H1 (cell line): ENCODE measurements around the gene ADAMTS3. TPM values are rescaled to one million over a fixed set of nuclear protein-coding genes. Genes with fewer than 3 reads are reported as not detected.

Source experiments
- CTCF ChIA-PET: fragments of 300-600 bp; sonication (Branson Sonifier 250); formaldehyde crosslinking; loops from one replicate; lab custom pipeline; 2021; ENCODE audit not compliant: partially characterized antibody; lab: Charles Lee
- POLR2A ChIA-PET: fragments of 300-600 bp; sonication (Branson Sonifier 250); formaldehyde crosslinking; loops from one replicate; lab custom pipeline; 2021; ENCODE audit warnings: inconsistent platforms; ENCODE audit not compliant: partially characterized antibody; lab: Charles Lee
- DNase-seq, 2 experiments: peaks; one replicate each; pipeline versions ENCODE4 v3.0.0 to v3.0.0-alpha.2; 2010 to 2022; ENCODE audit warnings: low spot score in 2 of 2, low read depth in 1 of 2, mixed read lengths in 1 of 2
- FAIRE-seq: peaks from 2 replicates; lab custom pipeline; 2011; peaks lifted over from hg19 to GRCh38; lab: Jason Lieb, UNC
- H2AFZ ChIP-seq: 2 replicates; pipeline ENCODE4 v1.8.1; 2012; ENCODE audit warnings: low read length, inconsistent platforms
- H2AK5ac ChIP-seq: 2 replicates; pipeline ENCODE4 v1.6.1; 2013; ENCODE audit warnings: low read depth, low read length
- H2BK120ac ChIP-seq: replicated peaks from 2 replicates; pipeline ENCODE3; 2013; ENCODE audit warnings: low read depth, low read length, inconsistent platforms
- H2BK12ac ChIP-seq: 2 replicates; pipeline ENCODE4 v1.6.1; 2013; ENCODE audit warnings: low read depth, low read length
- H2BK15ac ChIP-seq: 2 replicates; pipeline ENCODE4 v1.6.1; 2013; ENCODE audit warnings: low read length
- H2BK20ac ChIP-seq: 2 replicates; pipeline ENCODE4 v1.6.1; 2013; ENCODE audit warnings: low read length
- H2BK5ac ChIP-seq: 2 replicates; pipeline ENCODE4 v1.6.1; 2013; ENCODE audit warnings: low read depth, low read length
- H3K14ac ChIP-seq: 2 replicates; pipeline ENCODE4 v1.6.1; 2013; ENCODE audit warnings: inconsistent platforms; ENCODE audit not compliant: insufficient read length
- H3K18ac ChIP-seq: 2 replicates; pipeline ENCODE4 v1.6.1; 2013; ENCODE audit warnings: low read length; ENCODE audit errors: extremely low read depth
- H3K23ac ChIP-seq: 2 replicates; pipeline ENCODE4 v1.6.1; 2013; ENCODE audit warnings: inconsistent platforms; ENCODE audit not compliant: insufficient read length
- H3K23me2 ChIP-seq: 2 replicates; pipeline ENCODE4 v1.6.1; 2013; ENCODE audit warnings: low read depth, low read length
- H3K27ac ChIP-seq: 2 replicates; pipeline ENCODE4 v1.6.1; 2011; ENCODE audit warnings: low read depth, low read length, inconsistent platforms
- H3K27me3 ChIP-seq, 4 experiments: replicated peaks in 1 of 4; 1 replicate in 1 of 4; 2 replicates in 3 of 4; pipeline versions ENCODE4 v1.6.1 to v1.8.1; 2011 to 2013; ENCODE audit warnings: low read length in 3 of 4, mild to moderate bottlenecking in 3 of 4, inconsistent platforms in 2 of 4, mixed read lengths in 2 of 4, moderate library complexity in 1 of 4; ENCODE audit not compliant: control insufficient read depth in 3 of 4, insufficient read depth in 3 of 4; ENCODE audit errors: extremely low read depth in 1 of 4
- H3K36me3 ChIP-seq, 4 experiments: 2 replicates each; pipeline versions ENCODE4 v1.6.1 to v1.8.1; 2011 to 2013; ENCODE audit warnings: mild to moderate bottlenecking in 4 of 4, low read length in 3 of 4, moderate library complexity in 2 of 4, control low read depth in 1 of 4, inconsistent platforms in 1 of 4; ENCODE audit not compliant: insufficient read depth in 4 of 4, control insufficient read depth in 2 of 4
- H3K4ac ChIP-seq: replicated peaks from 2 replicates; pipeline ENCODE3; 2013; ENCODE audit warnings: low read length, low read depth, mixed read lengths, inconsistent platforms; ENCODE audit not compliant: insufficient read length
- H3K4me1 ChIP-seq, 4 experiments: replicated peaks in 1 of 4; 1 replicate in 1 of 4; 2 replicates in 3 of 4; pipeline versions ENCODE4 v1.6.1 to v1.8.1; 2011 to 2013; ENCODE audit warnings: low read length in 3 of 4, inconsistent platforms in 2 of 4, mixed read lengths in 1 of 4; ENCODE audit not compliant: insufficient read depth in 4 of 4, control insufficient read depth in 3 of 4
- H3K4me2 ChIP-seq, 2 experiments: 2 replicates each; pipeline versions ENCODE4 v1.6.1 to v1.8.1; 2011 to 2013; ENCODE audit warnings: low read depth in 2 of 2, low read length in 2 of 2, control low read depth in 1 of 2, inconsistent platforms in 1 of 2, mild to moderate bottlenecking in 1 of 2; ENCODE audit not compliant: insufficient read depth in 1 of 2
- H3K4me3 ChIP-seq, 4 experiments: fragments of 200-600, 300-600 bp in 1 of 4; sonication (generic), shearing (Covaris generic), sonication (Bioruptor Twin) in 1 of 4; 2 replicates each; pipeline versions ENCODE4 v1.5.1 to v1.8.1; 2011 to 2016; ENCODE audit warnings: low read length in 4 of 4, low read depth in 3 of 4, control low read depth in 2 of 4, inconsistent platforms in 2 of 4, mild to moderate bottlenecking in 2 of 4, mixed read lengths in 1 of 4, moderate library complexity in 1 of 4; ENCODE audit not compliant: insufficient read depth in 2 of 4; ENCODE audit errors: extremely low read depth in 1 of 4
- H3K56ac ChIP-seq: replicated peaks from 2 replicates; pipeline ENCODE3; 2013; ENCODE audit warnings: low read depth, mild to moderate bottlenecking, mixed read lengths, low read length, inconsistent platforms; ENCODE audit not compliant: insufficient read length
- H3K79me1 ChIP-seq: 2 replicates; pipeline ENCODE4 v1.6.1; 2013; ENCODE audit warnings: low read depth, low read length, control low read depth
- H3K79me2 ChIP-seq, 2 experiments: 2 replicates each; pipeline versions ENCODE4 v1.6.1 to v1.8.1; 2012 to 2013; ENCODE audit warnings: low read length in 2 of 2, mild to moderate bottlenecking in 2 of 2, inconsistent platforms in 1 of 2; ENCODE audit not compliant: insufficient read depth in 2 of 2, control insufficient read depth in 1 of 2
- H3K9ac ChIP-seq, 4 experiments: replicated peaks in 1 of 4; 1 replicate in 1 of 4; 2 replicates in 3 of 4; pipeline versions ENCODE4 v1.6.1 to v1.8.1; 2011 to 2013; ENCODE audit warnings: low read depth in 3 of 4, low read length in 3 of 4, control low read depth in 2 of 4, mild to moderate bottlenecking in 2 of 4, moderate library complexity in 2 of 4, inconsistent platforms in 1 of 4; ENCODE audit errors: extremely low read depth in 1 of 4
- H3K9me3 ChIP-seq, 2 experiments: 2 replicates each; pipeline versions ENCODE4 v1.6.1 to v1.8.1; 2012 to 2013; ENCODE audit warnings: mild to moderate bottlenecking in 2 of 2, moderate library complexity in 2 of 2, control low read depth in 1 of 2, inconsistent platforms in 1 of 2, low read depth in 1 of 2, low read length in 1 of 2, mixed read lengths in 1 of 2; ENCODE audit not compliant: insufficient read depth in 2 of 2
- H4K20me1 ChIP-seq, 2 experiments: replicated peaks in 1 of 2; 2 replicates each; pipeline versions ENCODE3 to v1.8.1; 2011 to 2013; ENCODE audit warnings: inconsistent platforms in 2 of 2, low read length in 2 of 2, mild to moderate bottlenecking in 1 of 2; ENCODE audit not compliant: insufficient read depth in 2 of 2, control insufficient read depth in 1 of 2
- H4K5ac ChIP-seq: 2 replicates; pipeline ENCODE4 v1.6.1; 2013; ENCODE audit warnings: low read length, low read depth, mixed read lengths, inconsistent platforms; ENCODE audit not compliant: insufficient read length
- H4K8ac ChIP-seq: 2 replicates; pipeline ENCODE4 v1.8.0; 2013; ENCODE audit warnings: mild to moderate bottlenecking, moderate library complexity, low read length, inconsistent platforms; ENCODE audit not compliant: insufficient read depth; ENCODE audit errors: extremely low read depth
- H4K91ac ChIP-seq: replicated peaks from 2 replicates; pipeline ENCODE3; 2013; ENCODE audit warnings: low read length, mixed read lengths, inconsistent platforms; ENCODE audit not compliant: insufficient read length
- CREB1 ChIP-seq: IDR thresholded peaks from 2 replicates; pipeline ENCODE4 v1.6.1; 2012; ENCODE audit warnings: inconsistent platforms
- HDAC6 ChIP-seq: IDR thresholded peaks from one replicate; pipeline ENCODE4 v1.7.1; 2012; ENCODE audit warnings: low read depth, mild to moderate bottlenecking, inconsistent platforms, low read length, moderate library complexity
- JUND ChIP-seq: IDR thresholded peaks from 2 replicates; pipeline ENCODE4 v1.6.1; 2011; ENCODE audit warnings: mild to moderate bottlenecking, improper control_type of control experiment, low read length
- PHF8 ChIP-seq: fragments of 200-600 bp; sonication (generic); conservative IDR thresholded peaks from 2 replicates; pipeline ENCODE4 v1.7.1; 2012; ENCODE audit warnings: low read depth, mild to moderate bottlenecking, inconsistent platforms, low read length, moderate library complexity
- POLR2A ChIP-seq, 2 experiments: IDR thresholded peaks; 1 replicate in 1 of 2; 2 replicates in 1 of 2; pipeline ENCODE4 v1.6.1; 2011; ENCODE audit warnings: low read depth in 2 of 2, low read length in 2 of 2, mild to moderate bottlenecking in 2 of 2; ENCODE audit errors: control extremely low read depth in 1 of 2
- RFX5 ChIP-seq: IDR thresholded peaks from 2 replicates; pipeline ENCODE4 v1.6.1; 2011; ENCODE audit warnings: low read depth, low read length, improper control_type of control experiment, borderline replicate concordance
- RNF2 ChIP-seq: fragments of 200-900, 300-1000 bp; sonication (generic); IDR thresholded peaks from 2 replicates; pipeline ENCODE4 v1.7.1; 2016; ENCODE audit warnings: borderline replicate concordance, low read depth, mild to moderate bottlenecking, antibody characterized with exemption, low read length; ENCODE audit not compliant: poor library complexity, severe bottlenecking; ENCODE audit errors: missing control alignments
- SP2 ChIP-seq: IDR thresholded peaks from 2 replicates; pipeline ENCODE4 v1.6.1; 2012; ENCODE audit warnings: mild to moderate bottlenecking, low read length, inconsistent platforms
- SRF ChIP-seq: IDR thresholded peaks from 2 replicates; pipeline ENCODE4 v1.6.1; 2011; ENCODE audit warnings: mild to moderate bottlenecking, low read depth, low read length, moderate library complexity
- TAF1 ChIP-seq: IDR thresholded peaks from 2 replicates; pipeline ENCODE4 v1.6.1; 2011; ENCODE audit warnings: mild to moderate bottlenecking, low read depth, low read length
- WGBS, 2 experiments: shearing (Covaris generic) in 1 of 2; methylation state at CpG; one replicate each; pipeline versions ENCODE4 v1.1.6 to v1.1.7; 2013 to 2015; ENCODE audit warnings: low lambda C conversion rate in 2 of 2, mixed read lengths in 2 of 2, inconsistent platforms in 1 of 2, low coverage in 1 of 2, missing lambda C conversion rate in 1 of 2; ENCODE audit not compliant: insufficient replicate concordance in 2 of 2, insufficient coverage in 1 of 2, insufficient read length in 1 of 2; ENCODE audit errors: extremely low coverage in 1 of 2, missing lambda C conversion rate in 1 of 2; 5-methylcytosine and 5-hydroxymethylcytosine counted together
- polyA plus RNA-seq, 7 experiments: library from polyadenylated mRNA; depleted of rRNA in 3 of 7; stranded (reverse) in 5 of 7; unstranded in 2 of 7; fragments of >200 nt in 5 of 7; fragments of 200-250 nt in 2 of 7; gene quantifications; 1 replicate in 5 of 7; 2 replicates in 1 of 7; 4 replicates in 1 of 7; pipeline versions ENCODE4 v1.2.1 to v1.2.3, GENCODE V29; 2011 to 2013; ENCODE audit warnings: missing spikeins in 2 of 7, mixed read lengths in 2 of 7
- total RNA-seq: library from RNA; stranded (reverse); fragmentation: NEBNext Ultra II Directional; extraction: Animal tissue kit (Norgen Biotek cat#: 25700); gene quantifications from 2 replicates; pipeline ENCODE4 v1.2.1, GENCODE V29; 2021
- TF ChIP-seq, protein P1 (sequence below): IDR thresholded peaks from 2 replicates; pipeline ENCODE4 v1.6.1; 2012; ENCODE audit warnings: inconsistent platforms
- TF ChIP-seq, protein P2 (sequence below): IDR thresholded peaks from 2 replicates; pipeline ENCODE4 v1.6.1; 2012; ENCODE audit warnings: inconsistent platforms
- TF ChIP-seq, protein P3 (sequence below): IDR thresholded peaks from 2 replicates; pipeline ENCODE4 v1.6.1; 2011; ENCODE audit warnings: low read length, improper control_type of control experiment

Gene ADAMTS3
- total and polyA plus RNA-seq, 2 of the 8 experiments (the other 6 are each of a cell fraction or from before 2014, with no cell fraction given) = 1.3 to 3.4 TPM

- no peak overlapping the region for H2BK12ac ChIP-seq
- no peak overlapping the region for H2BK120ac ChIP-seq
- WGBS, 2 experiments = 93% methylated on average over 2 of the region's 2 CpGs; no CpG with 5 or more reads in 1 of the 2 experiments
- CTCF ChIA-PET = interaction anchor here (0.6 to 2.2 kb wide), 14 partner anchors 9 to 624 kb away, joined by 3 to 8 read pairs (median 4); no protein-coding TSS in a partner anchor
- H3K23me2 ChIP-seq = no peaks in the 10 kb centered on the region
- no peak overlapping the region for H3K56ac ChIP-seq
- no peak overlapping the region for H3K23ac ChIP-seq
- H3K4me2 ChIP-seq = no peak overlapping the region
- H3K9ac ChIP-seq = no peak overlapping the region
- H4K5ac ChIP-seq = no peak overlapping the region
- no peak for FAIRE-seq
- H3K18ac ChIP-seq = no peak overlapping the region
- H3K4ac ChIP-seq = no peak overlapping the region
- H4K8ac ChIP-seq = no peak overlapping the region; the same call in 1 of the 2 replicates
- no peak for DNase-seq
- no peaks in the 10 kb centered on the region for H3K79me2 ChIP-seq
- H3K27ac ChIP-seq = no peak overlapping the region
- no peak overlapping the region for H4K91ac ChIP-seq
- no peaks in the 10 kb centered on the region for H4K20me1 ChIP-seq
- no peak overlapping the region for H2AK5ac ChIP-seq
- H2BK20ac ChIP-seq = no peak overlapping the region
- no peak overlapping the region for H3K14ac ChIP-seq
- H2BK5ac ChIP-seq = no peak overlapping the region
- peaks cover 0 to 3% of the 10 kb centered on the region in 2 experiments; a peak in 1 of 4 replicates for H3K9me3 ChIP-seq
- no peak overlapping the region for H2AFZ ChIP-seq
- POLR2A ChIA-PET = no interaction called here
- peaks cover 0 to 2% (median 0%) of the 10 kb centered on the region in 4 experiments; a peak in 1 of 7 replicates for H3K27me3 ChIP-seq
- no peaks in the 10 kb centered on the region for H3K4me1 ChIP-seq
- no peaks in the 10 kb centered on the region for H3K79me1 ChIP-seq
- no peak overlapping the region for H2BK15ac ChIP-seq
- no peaks in the 10 kb centered on the region for H3K36me3 ChIP-seq
- no peak overlapping the region for H3K4me3 ChIP-seq
- TF ChIP-seq SRF = no peak
- TF ChIP-seq RNF2 = no peak
- TF ChIP-seq PHF8 = no peak
- TF ChIP-seq RFX5 = no peak
- no peak for TF ChIP-seq SP2
- TF ChIP-seq TAF1 = no peak
- no peak for TF ChIP-seq POLR2A (IDR thresholded peaks at IDR 0.05; ENCODE audit: control extremely low read depth in 1 of 2, low read depth in 2 of 2, low read length in 2 of 2)
- TF ChIP-seq CREB1 = no peak
- no peak for TF ChIP-seq HDAC6
- TF ChIP-seq, protein P1, sequence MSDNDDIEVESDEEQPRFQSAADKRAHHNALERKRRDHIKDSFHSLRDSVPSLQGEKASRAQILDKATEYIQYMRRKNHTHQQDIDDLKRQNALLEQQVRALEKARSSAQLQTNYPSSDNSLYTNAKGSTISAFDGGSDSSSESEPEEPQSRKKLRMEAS = no peak
- TF ChIP-seq, protein P2, sequence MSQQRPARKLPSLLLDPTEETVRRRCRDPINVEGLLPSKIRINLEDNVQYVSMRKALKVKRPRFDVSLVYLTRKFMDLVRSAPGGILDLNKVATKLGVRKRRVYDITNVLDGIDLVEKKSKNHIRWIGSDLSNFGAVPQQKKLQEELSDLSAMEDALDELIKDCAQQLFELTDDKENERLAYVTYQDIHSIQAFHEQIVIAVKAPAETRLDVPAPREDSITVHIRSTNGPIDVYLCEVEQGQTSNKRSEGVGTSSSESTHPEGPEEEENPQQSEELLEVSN = no peak
- TF ChIP-seq JUND = no peak
- TF ChIP-seq, protein P3, sequence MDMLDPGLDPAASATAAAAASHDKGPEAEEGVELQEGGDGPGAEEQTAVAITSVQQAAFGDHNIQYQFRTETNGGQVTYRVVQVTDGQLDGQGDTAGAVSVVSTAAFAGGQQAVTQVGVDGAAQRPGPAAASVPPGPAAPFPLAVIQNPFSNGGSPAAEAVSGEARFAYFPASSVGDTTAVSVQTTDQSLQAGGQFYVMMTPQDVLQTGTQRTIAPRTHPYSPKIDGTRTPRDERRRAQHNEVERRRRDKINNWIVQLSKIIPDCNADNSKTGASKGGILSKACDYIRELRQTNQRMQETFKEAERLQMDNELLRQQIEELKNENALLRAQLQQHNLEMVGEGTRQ = no peak
These were observed 267.3 kb downstream of the ADAMTS3 start for GRCh38 chr4:72301759-72302158.
